HEK293T (cell line): Measurements from ENCODE around the gene NUDT16.

Source experiments
- CTCF ChIA-PET: fragments of 350-600 bp; formaldehyde crosslinking; extraction: SDS; loops from one replicate; lab custom pipeline; 2021; ENCODE audit warnings: antibody characterized with exemption, inconsistent platforms; lab: Yijun Ruan, JAX
- POLR2A ChIA-PET: fragments of 350-600 bp; formaldehyde crosslinking; extraction: SDS; loops from one replicate; lab custom pipeline; 2020; ENCODE audit warnings: antibody characterized with exemption, inconsistent platforms; lab: Yijun Ruan, JAX
- DNase-seq: peaks from one replicate; pipeline ENCODE4 v3.0.0; 2012; ENCODE audit warnings: mixed read lengths; ENCODE audit errors: extremely low spot score
- BHLHE40 ChIP-seq: fragments of 450-650 bp; IDR thresholded peaks from 2 replicates; pipeline ENCODE4 v1.6.1; 2016; ENCODE audit warnings: mild to moderate bottlenecking, moderate library complexity, borderline replicate concordance
- HDGF ChIP-seq: fragments of 450-650 bp; IDR thresholded peaks from 2 replicates; pipeline ENCODE4 v1.6.1; 2017; ENCODE audit warnings: antibody characterized with exemption, borderline replicate concordance
- PKNOX1 ChIP-seq: fragments of 450-650 bp; IDR thresholded peaks from 2 replicates; pipeline ENCODE4 v1.6.1; 2016
- SUZ12 ChIP-seq: fragments of 450-650 bp; IDR thresholded peaks from 2 replicates; pipeline ENCODE4 v1.6.1; 2016; ENCODE audit warnings: mild to moderate bottlenecking

NUDT16 gene

GRCh38 chr3:131435000-131435399 lies 53.4 kb downstream of the NUDT16 start:
- DNase-seq = no peak
- no peak for TF ChIP-seq BHLHE40
- no peak for TF ChIP-seq PKNOX1
- no peak for TF ChIP-seq HDGF
- TF ChIP-seq SUZ12 = no peak
- POLR2A ChIA-PET = no interaction called here
- CTCF ChIA-PET = no interaction called here
